Small intestine (tissue), 7 donors: Measurements from ENCODE around the gene SPHK2. TPM values are rescaled to one million over a fixed set of nuclear protein-coding genes. Genes with fewer than 3 reads are reported as not detected.

Experiments used
- DNase-seq, 2 donors: peaks; one replicate each; pipeline versions ENCODE4 v3.0.0 to v3.0.0-alpha.2; 2013
- FAIRE-seq: peaks from 2 replicates; lab custom pipeline; 2012; peaks lifted over from hg19 to GRCh38; lab: Jason Lieb, UNC
- H3K27ac ChIP-seq, 3 donors: one replicate each; pipeline ENCODE4 v1.5.1; 2013; ENCODE audit warnings: low read length in 2 of 3, mild to moderate bottlenecking in 2 of 3, control low read depth in 1 of 3, inconsistent platforms in 1 of 3, low read depth in 1 of 3, moderate library complexity in 1 of 3
- H3K27me3 ChIP-seq, 3 donors: one replicate each; pipeline ENCODE4 v1.6.1; 2013; ENCODE audit warnings: low read length in 3 of 3, inconsistent platforms in 1 of 3; ENCODE audit not compliant: control insufficient read depth in 3 of 3, insufficient read depth in 3 of 3
- H3K36me3 ChIP-seq, 3 donors: one replicate each; pipeline ENCODE4 v1.6.1; 2013; ENCODE audit warnings: low read length in 3 of 3, inconsistent platforms in 1 of 3, low read depth in 1 of 3, mild to moderate bottlenecking in 1 of 3, moderate library complexity in 1 of 3; ENCODE audit not compliant: control insufficient read depth in 3 of 3, insufficient read depth in 2 of 3
- H3K4me1 ChIP-seq, 3 donors: one replicate each; pipeline ENCODE4 v1.6.1; 2013; ENCODE audit warnings: low read length in 2 of 3, inconsistent platforms in 1 of 3, low read depth in 1 of 3, mild to moderate bottlenecking in 1 of 3, moderate library complexity in 1 of 3; ENCODE audit not compliant: control insufficient read depth in 3 of 3, insufficient read depth in 2 of 3
- H3K4me3 ChIP-seq, 3 donors: one replicate each; pipeline ENCODE4 v1.5.1; 2013; ENCODE audit warnings: low read length in 3 of 3, control low read depth in 1 of 3, inconsistent platforms in 1 of 3, low read depth in 1 of 3, mild to moderate bottlenecking in 1 of 3, moderate library complexity in 1 of 3
- H3K9me3 ChIP-seq, 2 donors: one replicate each; pipeline ENCODE4 v1.6.1; 2013; ENCODE audit warnings: low read depth in 1 of 2, low read length in 1 of 2; ENCODE audit not compliant: control insufficient read depth in 2 of 2, insufficient read depth in 1 of 2
- WGBS, 3 donors: extraction: QIAGEN DNeasy Blood & Tissue Kit; methylation state at CpG; one replicate each; pipeline ENCODE4 v1.1.7; 2013; 5-methylcytosine and 5-hydroxymethylcytosine counted together
- polyA plus RNA-seq, 4 donors: library from polyadenylated mRNA; stranded (reverse) in 3 of 4; unstranded in 1 of 4; fragments of 200-250 nt in 3 of 4; fragments of 120-200 nt in 1 of 4; gene quantifications; one replicate each; pipeline versions ENCODE4 v1.2.1 to v1.2.3, GENCODE V29; 2013
- donor health status: healthy with polysubstance abuse.
- donor health status: control.
- donor health status: control.
- donor health status: Bipolar disorder and iron deficiency.
- donor health status: healthy.

The SPHK2 gene
- polyA plus RNA-seq, 4 donors: 22.1 to 85.7 (median 49.9) TPM

DNA sequence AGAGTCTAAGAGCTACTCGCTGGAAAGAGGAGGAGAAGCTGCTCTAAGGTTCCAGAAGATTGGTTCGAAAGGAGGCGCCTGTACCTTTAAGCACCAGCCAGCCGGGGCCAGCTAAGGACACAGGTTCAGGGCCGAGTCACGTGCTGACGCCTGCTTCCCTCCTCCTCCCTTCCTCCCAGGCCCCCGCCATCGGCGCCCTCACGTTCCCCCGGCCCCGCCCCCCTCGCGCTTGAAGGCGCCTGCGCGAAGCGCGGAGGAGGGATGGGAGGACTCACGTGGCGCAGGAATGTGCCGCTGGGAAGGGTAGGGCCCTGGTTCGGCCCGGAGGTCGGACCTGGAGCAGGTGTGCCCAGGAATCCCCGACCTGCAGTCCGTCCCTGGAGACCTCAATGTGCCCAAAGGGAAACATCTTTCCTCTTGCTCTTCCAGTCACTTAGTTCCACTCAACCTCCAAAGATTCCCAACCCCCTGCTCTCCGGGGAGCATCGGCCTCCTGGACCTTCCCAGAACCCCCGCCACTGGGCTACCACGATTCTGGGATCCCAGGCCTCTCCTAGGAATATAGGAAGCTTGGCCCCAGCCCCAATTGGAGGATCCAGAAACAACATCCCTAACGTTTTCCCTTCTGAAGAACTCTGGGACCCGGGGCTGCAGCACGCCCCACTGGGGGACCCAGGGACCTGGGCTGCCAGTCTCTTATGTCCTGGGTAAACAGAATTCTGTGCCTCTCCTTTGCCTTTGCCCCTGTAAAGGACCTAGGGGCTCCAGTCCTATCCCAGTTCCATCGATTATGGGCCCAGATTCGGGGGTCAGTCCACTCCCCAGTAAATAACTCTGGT lies 15.3 kb downstream of the SPHK2 start:
- H3K27me3 ChIP-seq: peaks cover 0 to under 1% (median 0%) of the 10 kb centered on the region in 3 donors
- H3K4me1 ChIP-seq: peaks cover 12 to 70% (median 21%) of the 10 kb centered on the region in 3 donors
- peaks cover 0 to 11% (median 0%) of the 10 kb centered on the region in 3 donors for H3K36me3 ChIP-seq
- H3K4me3 ChIP-seq: peak overlapping the region in 2 of 3 donors; percentile 12 to 94
- DNase-seq (peak; percentile 98), FAIRE-seq (no peak)
- H3K9me3 ChIP-seq: no peaks in the 10 kb centered on the region
- 2 to 5% (median 4%) methylated on average over 31 to 37 of the region's 37 CpGs for WGBS, 3 donors
- H3K27ac ChIP-seq: peak overlapping the region; percentile 94 to 99 (median 96)

DNA sequence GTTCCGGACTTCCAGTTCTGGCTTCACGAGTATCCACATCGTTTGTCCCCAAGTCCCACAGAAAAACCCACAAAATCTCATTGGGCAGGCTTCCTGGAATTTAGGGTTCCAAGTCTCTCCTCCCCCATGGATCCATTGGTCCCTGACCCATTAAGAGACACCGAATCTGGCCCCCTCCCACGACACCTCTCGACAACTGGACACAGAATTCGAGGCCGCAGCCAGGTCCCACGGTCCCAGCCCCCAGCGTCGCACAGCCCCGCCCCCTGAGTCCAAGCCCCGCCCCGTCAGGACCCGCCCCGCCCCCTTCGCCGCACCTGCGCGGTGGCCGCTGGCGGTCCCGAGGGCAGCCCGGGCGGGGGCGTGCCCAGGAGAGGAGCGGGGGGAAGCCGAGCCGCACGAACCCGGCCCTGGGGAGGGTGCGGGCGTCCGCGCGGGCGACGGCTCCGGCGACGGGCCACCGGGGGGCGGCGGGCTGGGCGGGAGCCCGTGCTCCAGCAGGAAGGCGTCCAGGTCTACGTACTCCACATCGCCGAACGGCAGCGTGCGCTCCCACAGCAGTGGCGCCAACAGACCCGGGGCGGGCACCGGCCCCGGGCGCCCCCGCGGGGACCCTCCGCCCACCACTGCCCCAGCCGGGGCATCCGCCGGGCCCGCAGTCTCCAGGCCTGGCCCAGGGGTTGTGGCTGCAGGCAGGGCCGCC lies 16.1 kb downstream of the SPHK2 start:
- DNase-seq (peak; percentile 78 to 83), FAIRE-seq (no peak)
- Histone ChIP-seq H3K4me1 (peaks cover 11 to 62% (median 21%) of the 10 kb centered on the region in 3 donors), H3K36me3 (peaks cover 0 to 9% (median 0%) of the 10 kb centered on the region in 3 donors), H3K27me3 (peaks cover 0 to 5% (median 0%) of the 10 kb centered on the region in 3 donors), H3K27ac (peak overlapping the region; percentile 94 to 99 (median 96)), H3K9me3 (no peaks in the 10 kb centered on the region), H3K4me3 (peak overlapping the region; percentile 50 to 94 (median 67))
- 1% methylated on average over 26 to 67 of the region's 67 CpGs for WGBS, 3 donors

DNA sequence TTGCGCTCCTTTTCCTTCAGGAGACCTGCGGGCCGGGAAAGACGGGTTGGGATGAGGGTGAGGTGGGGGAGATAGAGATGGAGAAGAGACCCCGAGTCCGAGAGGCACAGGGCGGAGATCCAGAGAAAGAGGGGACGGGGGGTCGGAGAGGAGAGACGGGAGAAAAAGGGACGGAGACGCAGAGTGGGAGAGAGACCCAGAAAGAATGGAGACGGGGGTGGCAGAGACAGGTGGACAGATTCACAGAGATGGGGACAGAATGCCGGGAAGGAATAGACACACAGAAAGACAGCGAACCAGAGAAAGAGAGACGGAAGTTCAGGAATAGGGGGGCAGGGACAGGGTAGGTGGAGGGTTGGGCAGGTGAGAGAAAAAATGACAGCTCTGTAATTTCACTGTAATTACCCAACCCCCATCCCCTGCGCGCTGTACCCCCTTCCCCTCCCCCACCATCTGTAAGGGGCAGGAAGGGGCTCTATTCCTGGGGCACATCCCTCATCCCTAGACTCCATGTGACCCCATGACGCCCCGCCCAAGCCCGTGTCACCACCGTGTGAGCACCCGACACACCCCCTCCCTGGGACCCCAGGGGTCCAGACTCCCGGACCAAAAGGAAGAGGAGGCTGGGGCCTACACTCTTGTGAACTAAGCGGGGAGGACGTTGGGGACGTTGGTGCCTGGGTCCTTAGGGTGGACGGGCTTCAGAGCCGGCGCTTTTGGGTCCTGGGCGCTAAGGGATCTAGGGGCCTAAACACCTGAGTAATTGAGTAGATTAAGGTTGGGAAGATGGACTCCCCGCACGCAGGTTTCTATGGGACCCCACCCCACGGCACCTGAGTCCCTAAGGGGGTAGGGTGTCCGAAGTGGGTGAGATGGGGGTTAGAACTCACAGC lies 16.9 kb downstream of the SPHK2 start:
- H3K9me3 ChIP-seq: no peaks in the 10 kb centered on the region
- DNase-seq (peak; percentile 48 to 63), FAIRE-seq (no peak)
- H3K27me3 ChIP-seq: peaks cover 0 to 5% (median 0%) of the 10 kb centered on the region in 3 donors
- peaks cover 7 to 54% (median 16%) of the 10 kb centered on the region in 3 donors for H3K4me1 ChIP-seq
- H3K27ac ChIP-seq: peak overlapping the region; percentile 78 to 92 (median 86)
- H3K36me3 ChIP-seq: peaks cover 0 to 5% (median 0%) of the 10 kb centered on the region in 3 donors
- H3K4me3 ChIP-seq: peak overlapping the region; percentile 50 to 94 (median 67)
- WGBS, 3 donors: 0 to 2% (median 1%) methylated on average over 33 to 35 of the region's 35 CpGs

DNA sequence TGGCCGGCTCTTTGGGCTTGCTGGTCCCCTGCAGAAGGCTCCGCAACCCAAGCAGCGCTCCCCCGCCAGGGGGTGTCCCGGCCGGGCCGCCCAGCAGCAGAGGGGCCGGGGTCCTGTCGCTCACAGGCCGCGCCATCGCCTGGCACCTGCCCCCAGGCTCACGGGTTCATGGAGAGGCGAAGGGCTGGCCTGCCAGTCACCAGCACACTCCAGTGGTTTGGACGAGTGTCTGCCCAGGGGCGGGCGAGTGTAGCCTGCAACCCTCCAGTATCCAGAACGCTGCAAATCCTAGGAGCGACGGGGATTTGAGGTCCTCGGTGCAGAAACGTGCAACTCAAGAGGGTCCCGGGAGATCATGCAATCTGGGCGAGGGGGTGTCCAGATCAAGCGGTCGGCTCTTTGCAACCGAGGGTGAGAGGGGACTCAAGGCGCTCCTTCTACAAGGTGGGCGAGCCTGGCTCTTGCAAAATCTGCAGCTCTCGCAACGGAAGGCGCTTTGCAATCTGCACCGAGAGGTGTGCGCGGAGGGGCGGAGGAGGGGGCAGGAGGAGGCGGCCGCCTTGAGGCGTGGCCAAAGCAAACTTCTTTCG lies 17.6 kb downstream of the SPHK2 start, which contains the start of gene DBP:
Gene DBP (minus strand): TSS at position 521 of the 590 bp plus-strand sequence. CDS start 385 bp downstream, at position 136.
- H3K36me3 ChIP-seq: peaks cover 0 to 3% (median 0%) of the 10 kb centered on the region in 3 donors
- peak within 1 kb of the TSS; percentile 50 to 94 (median 67) for H3K4me3 ChIP-seq
- FAIRE-seq (no peak), DNase-seq (peak in 1 of 2 donors; percentile 62)
- H3K4me1 ChIP-seq: peaks cover 7 to 49% (median 16%) of the 10 kb centered on the region in 3 donors
- peaks cover 0 to 5% (median 0%) of the 10 kb centered on the region in 3 donors for H3K27me3 ChIP-seq
- no peaks in the 10 kb centered on the region for H3K9me3 ChIP-seq
- peak within 1 kb of the TSS; percentile 78 to 92 (median 86) for H3K27ac ChIP-seq
- WGBS, 3 donors: 1% methylated on average over 32 to 40 of the region's 40 CpGs

DNA sequence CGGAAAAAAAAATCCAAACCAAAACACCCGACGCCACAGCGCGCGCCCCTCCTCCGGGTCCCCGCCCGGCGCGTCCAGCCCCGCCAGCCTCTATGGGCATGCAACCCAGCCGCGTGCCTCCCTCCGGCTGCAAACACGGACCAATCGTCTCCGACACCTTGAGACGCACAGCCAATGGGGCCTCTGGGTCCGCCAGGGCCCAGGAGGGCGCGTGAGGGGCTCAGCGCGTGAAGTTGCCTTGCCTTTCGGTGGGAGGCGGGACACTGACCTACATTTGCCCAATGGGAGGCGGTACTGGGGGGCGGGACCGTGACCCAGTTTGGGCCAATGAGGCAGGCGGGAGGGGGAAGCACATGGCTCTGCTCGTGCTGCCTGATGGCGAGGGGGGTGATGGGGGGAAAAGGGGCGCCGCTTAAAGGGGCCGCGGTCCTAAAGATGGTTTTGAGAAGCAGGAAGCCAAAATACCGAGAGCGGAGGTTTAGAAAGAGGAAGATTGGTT lies 18.2 kb downstream of the SPHK2 start:
- Histone ChIP-seq H3K27me3 (peaks cover 0 to 5% (median 0%) of the 10 kb centered on the region in 3 donors), H3K4me1 (peaks cover 7 to 46% (median 16%) of the 10 kb centered on the region in 3 donors), H3K9me3 (no peaks in the 10 kb centered on the region), H3K27ac (peak overlapping the region; percentile 78 to 92 (median 86)), H3K36me3 (no peaks in the 10 kb centered on the region), H3K4me3 (peak overlapping the region in 2 of 3 donors; percentile 50 to 94)
- DNase-seq (peak; percentile 99), FAIRE-seq (no peak)
- WGBS, 3 donors: 0 to 1% (median 1%) methylated on average over 35 to 38 of the region's 38 CpGs

DNA sequence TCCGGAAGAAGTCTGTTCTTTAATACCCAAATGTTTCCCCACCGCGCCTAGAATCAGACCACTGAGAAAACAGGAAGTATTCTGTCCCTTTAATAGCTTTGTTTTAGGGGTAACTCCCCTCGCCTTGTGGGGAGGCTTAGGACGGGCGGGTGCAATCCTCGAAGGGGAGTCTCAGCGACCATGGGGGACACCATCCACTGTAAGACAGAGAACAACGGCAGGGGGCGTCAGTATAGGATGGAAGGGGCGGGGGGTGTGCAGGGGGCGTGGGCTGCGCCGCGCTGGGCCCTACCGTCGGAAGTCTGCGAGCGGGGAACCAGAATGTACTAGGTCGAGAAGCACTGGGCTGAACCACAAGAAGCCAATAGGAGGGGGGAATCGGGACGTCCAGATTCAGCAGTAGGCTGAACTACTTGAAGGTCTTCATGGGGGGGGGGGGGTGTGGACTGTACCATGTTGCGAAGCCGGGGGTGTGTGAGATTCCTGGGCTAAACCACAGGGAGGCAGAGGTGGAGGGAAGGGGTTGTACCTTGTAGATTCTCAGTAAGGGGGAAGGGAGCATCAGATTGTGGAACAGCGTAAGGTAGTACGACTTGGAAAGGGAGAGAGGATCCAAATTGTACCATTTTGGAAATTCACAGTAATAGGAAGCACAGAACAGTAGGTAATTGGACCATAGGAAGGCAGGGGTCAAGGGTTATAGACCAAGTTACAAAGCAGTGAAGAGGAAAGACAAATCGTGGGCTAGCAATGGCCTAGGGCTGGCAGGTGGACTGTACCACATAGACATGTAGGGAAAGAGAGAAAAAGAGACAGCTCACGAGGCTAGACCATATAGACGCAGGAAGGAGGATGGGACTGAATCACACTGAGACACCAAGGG lies 18.9 kb downstream of the SPHK2 start:
- Histone ChIP-seq H3K36me3 (no peaks in the 10 kb centered on the region), H3K9me3 (no peaks in the 10 kb centered on the region), H3K27ac (peak overlapping the region; percentile 78 to 92 (median 86)), H3K4me3 (peak overlapping the region in 2 of 3 donors; percentile 50 to 94), H3K27me3 (peaks cover 0 to 5% (median 0%) of the 10 kb centered on the region in 3 donors), H3K4me1 (peaks cover 7 to 39% (median 16%) of the 10 kb centered on the region in 3 donors)
- FAIRE-seq: no peak
- peak; percentile 90 to 93 for DNase-seq
- WGBS, 3 donors: 5 to 9% (median 7%) methylated on average over 28 to 29 of the region's 29 CpGs
